Measurements from ENCODE around the gene VPS13D. TPM values are rescaled to one million over a fixed set of nuclear protein-coding genes. Genes with fewer than 3 reads are reported as not detected.

Gene VPS13D
- total RNA-seq, 1 experiment from 2014 or later, result 31.6 TPM

- Histone ChIP-seq H4K20me1 (ENCODE audit: insufficient read depth) (no peaks in the 10 kb centered on the region), H3K9ac (ENCODE audit: low read length) (no peak overlapping the region), H3K4me1 (ENCODE audit: control insufficient read depth in 1 of 2, insufficient read depth in 2 of 2, low read length in 2 of 2) (peaks cover 21 to 42% of the 10 kb centered on the region in 2 experiments; a peak in 3 of 4 replicates), H3K36me3 (ENCODE audit: control insufficient read depth in 1 of 2, insufficient read depth in 2 of 2, low read length in 2 of 2) (no peaks in the 10 kb centered on the region), H2AFZ (ENCODE audit: low read depth, low read length, poor library complexity, severe bottlenecking) (no peak overlapping the region), H3K9me3 (ENCODE audit: control insufficient read depth in 1 of 2, insufficient read depth in 1 of 2, low read depth in 1 of 2, low read length in 2 of 2) (no peaks in the 10 kb centered on the region), H3K27ac (ENCODE audit: low read depth, low read length) (no peak overlapping the region), H3K79me2 (ENCODE audit: insufficient read depth, low read length) (no peaks in the 10 kb centered on the region), H3K4me2 (ENCODE audit: low read length) (peak overlapping the region; percentile 63; the same call in 1 of the 2 replicates), H3K27me3 (ENCODE audit: insufficient read depth, low read length) (no peaks in the 10 kb centered on the region), H3K4me3 (replicated peaks in 1 of 2; ENCODE audit: low read depth in 1 of 2, low read length in 2 of 2) (no peak overlapping the region), H3K9me2 (ENCODE audit: insufficient read depth) (no peaks in the 10 kb centered on the region)
- ATAC-seq (no peak), DNase-seq (ENCODE audit: low read depth, low spot score) (no peak)
- BruUV-seq (replicated peaks), result no TSS peak
- ChIA-PET POLR2A (interaction anchor here (0.6 to 0.9 kb wide), 2 partner anchors 12 to 49 kb away, joined by 3 read pairs; no protein-coding TSS in a partner anchor), CTCF (no interaction called here), RAD21 (ENCODE audit: low non-redundant PET in 1 of 2, low total read pairs in 2 of 2, uncharacterized antibody in 2 of 2, unreplicated experiment in 2 of 2) (no interaction called here)
- TF ChIP-seq ZNF274 (IDR thresholded peaks at IDR 0.05; ENCODE audit: low read depth, low read length) (no peak), EZH2phosphoT487 (IDR thresholded peaks at IDR 0.05; ENCODE audit: borderline replicate concordance) (no peak), SIN3A (IDR thresholded peaks at IDR 0.05; ENCODE audit: low read depth) (no peak), POLR2AphosphoS5 (IDR thresholded peaks at IDR 0.05; ENCODE audit: low read depth, low read length) (no peak), CEBPB (IDR thresholded peaks at IDR 0.05; ENCODE audit: low read depth) (no peak), EZH2 (IDR thresholded peaks at IDR 0.05) (no peak), CBX3 (IDR thresholded peaks at IDR 0.05; ENCODE audit: low read depth) (no peak), SP1 (IDR thresholded peaks at IDR 0.05; ENCODE audit: low read depth) (no peak), POLR2A (IDR thresholded peaks at IDR 0.05; ENCODE audit: borderline replicate concordance, extremely low read depth, insufficient read depth, insufficient read length) (no peak)
- TF ChIP-seq, protein P1, sequence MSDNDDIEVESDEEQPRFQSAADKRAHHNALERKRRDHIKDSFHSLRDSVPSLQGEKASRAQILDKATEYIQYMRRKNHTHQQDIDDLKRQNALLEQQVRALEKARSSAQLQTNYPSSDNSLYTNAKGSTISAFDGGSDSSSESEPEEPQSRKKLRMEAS (IDR thresholded peaks at IDR 0.05), result no peak
- intact Hi-C loops (cut with micrococcal nuclease), result no loop called here
Measured at GRCh38 chr1:12527564-12527963, 297.7 kb downstream of the VPS13D start.

Data from HCT116 (cell line).